OCI-LY7 (cell line): Measurements from ENCODE around the gene NFYC. TPM values are rescaled to one million over a fixed set of nuclear protein-coding genes. Genes with fewer than 3 reads are reported as not detected.

Experiments used
- BruUV-seq: library from RNA; stranded (reverse); fragments of 400-500 nt; replicated peaks from 2 replicates; lab custom pipeline; 2021; lab: Mats Ljungman, UMichigan
- CTCF ChIA-PET: fragments of 300-600 bp; sonication (Branson Sonifier 250); formaldehyde crosslinking; loops from one replicate; lab custom pipeline; 2022; ENCODE audit warnings: antibody characterized with exemption; ENCODE audit not compliant: unreplicated experiment; lab: Charles Lee
- POLR2A ChIA-PET: fragments of 300-600 bp; sonication (Branson Sonifier 250); formaldehyde crosslinking; loops from one replicate; lab custom pipeline; 2022; ENCODE audit warnings: antibody characterized with exemption; lab: Charles Lee
- DNase-seq: peaks from one replicate; pipeline ENCODE4 v3.0.0-alpha.2; 2015; ENCODE audit warnings: low spot score
- H2AFZ ChIP-seq: fragments of 200-600 bp; sonication (generic), shearing (Covaris generic); 2 replicates; pipeline ENCODE4 v1.6.1; 2014; ENCODE audit warnings: mild to moderate bottlenecking, antibody characterized with exemption, low read length, moderate library complexity
- H3K27ac ChIP-seq: fragments of 200-600 bp; sonication (generic); 2 replicates; pipeline ENCODE4 v1.5.1; 2014; ENCODE audit warnings: mixed run types, low read depth, mild to moderate bottlenecking, moderate library complexity, low read length, inconsistent platforms; ENCODE audit not compliant: poor library complexity, severe bottlenecking
- H3K36me3 ChIP-seq: fragments of 200-600 bp; sonication (generic); 2 replicates; pipeline ENCODE4 v1.6.1; 2014; ENCODE audit warnings: mild to moderate bottlenecking, antibody characterized with exemption, low read length, moderate library complexity, mixed read lengths; ENCODE audit not compliant: insufficient read depth
- H3K4me1 ChIP-seq: fragments of 200-600 bp; sonication (generic); 2 replicates; pipeline ENCODE4 v1.5.1; 2014; ENCODE audit warnings: mild to moderate bottlenecking, low read length; ENCODE audit not compliant: insufficient read depth, poor library complexity, severe bottlenecking
- H3K4me2 ChIP-seq: fragments of 200-600 bp; sonication (generic); 2 replicates; pipeline ENCODE4 v1.6.1; 2014; ENCODE audit warnings: mild to moderate bottlenecking, low read length
- H3K4me3 ChIP-seq: fragments of 200-600 bp; sonication (generic); 2 replicates; pipeline ENCODE4 v1.5.1; 2014; ENCODE audit warnings: mild to moderate bottlenecking, low read depth, low read length; ENCODE audit not compliant: poor library complexity, severe bottlenecking
- H3K79me2 ChIP-seq: fragments of 200-600 bp; sonication (generic); 2 replicates; pipeline ENCODE4 v1.6.1; 2016; ENCODE audit warnings: low read depth, mild to moderate bottlenecking, low read length, moderate library complexity, mixed read lengths; ENCODE audit not compliant: insufficient read depth
- H3K9me2 ChIP-seq: fragments of 200-600 bp; sonication (generic); 2 replicates; pipeline ENCODE4 v1.6.1; 2016; ENCODE audit warnings: mild to moderate bottlenecking, low read length, mixed read lengths; ENCODE audit not compliant: insufficient read depth
- H3K9me3 ChIP-seq: fragments of 200-600 bp; sonication (generic); 2 replicates; pipeline ENCODE4 v1.6.1; 2014; ENCODE audit warnings: mild to moderate bottlenecking, mixed run types, low read length, mixed read lengths
- H4K20me1 ChIP-seq: fragments of 200-600 bp; sonication (generic); 2 replicates; pipeline ENCODE4 v1.6.1; 2014; ENCODE audit warnings: mild to moderate bottlenecking, antibody characterized with exemption, low read length, moderate library complexity, mixed read lengths; ENCODE audit not compliant: insufficient read depth
- EZH2phosphoT487 ChIP-seq: fragments of 200-600 bp; sonication (generic); IDR thresholded peaks from 2 replicates; pipeline ENCODE4 v1.6.1; 2018; ENCODE audit warnings: low read depth, borderline replicate concordance, mild to moderate bottlenecking, mixed run types, antibody characterized with exemption, low read length, moderate library complexity, mixed read lengths
- intact Hi-C: fragments of 100-400 bp; cut with micrococcal nuclease; formaldehyde crosslinking; loops from one replicate; pipeline ENCODE4 v1.10.0; 2022; ENCODE audit not compliant: unreplicated experiment
- total RNA-seq, 2 experiments: library from RNA; depleted of rRNA in 1 of 2; stranded (reverse); fragments of >200 nt in 1 of 2; shearing (Covaris generic) in 1 of 2; gene quantifications; 2 replicates each; pipeline ENCODE4 v1.2.3, GENCODE V29; 2014 to 2022
- TF ChIP-seq, protein P1 (sequence below): fragments of 200-600 bp; sonication (generic); conservative IDR thresholded peaks from 2 replicates; pipeline ENCODE4 v1.5.1; 2014; ENCODE audit warnings: mild to moderate bottlenecking, antibody characterized with exemption, low read length, moderate library complexity, mixed read lengths

Gene NFYC
- total RNA-seq, 2 experiments from 2014 or later, result 39.1 to 71.0 TPM

DNA sequence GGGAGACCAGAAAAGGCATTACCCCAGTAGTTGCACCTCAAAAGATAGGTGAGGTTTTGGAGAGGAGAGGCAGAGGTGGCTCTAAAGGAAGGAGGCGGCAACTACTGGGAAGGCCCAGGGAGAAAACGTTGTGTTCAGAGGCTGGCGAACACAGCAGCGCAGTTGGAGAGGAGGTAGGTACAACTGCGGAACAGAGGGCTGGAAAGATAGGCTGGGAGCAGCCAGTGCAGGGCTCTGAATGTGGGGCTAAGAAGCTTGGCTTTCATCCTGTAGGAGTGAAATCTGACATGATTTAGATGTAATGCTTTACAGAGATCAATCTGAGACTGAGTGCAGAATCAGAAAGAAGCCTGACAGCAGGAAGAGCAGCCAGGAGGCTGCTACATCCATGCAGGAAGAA, 39.0 kb upstream of the NFYC start:
- Histone ChIP-seq H4K20me1 (peaks cover 4% of the 10 kb centered on the region; the same call in 1 of the 2 replicates), H3K36me3 (no peaks in the 10 kb centered on the region), H3K9me2 (no peaks in the 10 kb centered on the region), H3K4me1 (no peaks in the 10 kb centered on the region), H3K4me2 (no peak overlapping the region), H3K27ac (no peak overlapping the region), H2AFZ (no peak overlapping the region), H3K79me2 (no peaks in the 10 kb centered on the region), H3K9me3 (no peaks in the 10 kb centered on the region), H3K4me3 (no peak overlapping the region)
- intact Hi-C loops, result no loop called here
- no peak for DNase-seq
- ChIA-PET POLR2A (interaction anchor here (1.5 kb wide), 1 partner anchor 11 kb away, joined by 4 read pairs; no protein-coding TSS in a partner anchor), CTCF (no interaction called here)
- no TSS peak for BruUV-seq
- TF ChIP-seq, protein P1, sequence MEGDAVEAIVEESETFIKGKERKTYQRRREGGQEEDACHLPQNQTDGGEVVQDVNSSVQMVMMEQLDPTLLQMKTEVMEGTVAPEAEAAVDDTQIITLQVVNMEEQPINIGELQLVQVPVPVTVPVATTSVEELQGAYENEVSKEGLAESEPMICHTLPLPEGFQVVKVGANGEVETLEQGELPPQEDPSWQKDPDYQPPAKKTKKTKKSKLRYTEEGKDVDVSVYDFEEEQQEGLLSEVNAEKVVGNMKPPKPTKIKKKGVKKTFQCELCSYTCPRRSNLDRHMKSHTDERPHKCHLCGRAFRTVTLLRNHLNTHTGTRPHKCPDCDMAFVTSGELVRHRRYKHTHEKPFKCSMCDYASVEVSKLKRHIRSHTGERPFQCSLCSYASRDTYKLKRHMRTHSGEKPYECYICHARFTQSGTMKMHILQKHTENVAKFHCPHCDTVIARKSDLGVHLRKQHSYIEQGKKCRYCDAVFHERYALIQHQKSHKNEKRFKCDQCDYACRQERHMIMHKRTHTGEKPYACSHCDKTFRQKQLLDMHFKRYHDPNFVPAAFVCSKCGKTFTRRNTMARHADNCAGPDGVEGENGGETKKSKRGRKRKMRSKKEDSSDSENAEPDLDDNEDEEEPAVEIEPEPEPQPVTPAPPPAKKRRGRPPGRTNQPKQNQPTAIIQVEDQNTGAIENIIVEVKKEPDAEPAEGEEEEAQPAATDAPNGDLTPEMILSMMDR, result no peak

DNA sequence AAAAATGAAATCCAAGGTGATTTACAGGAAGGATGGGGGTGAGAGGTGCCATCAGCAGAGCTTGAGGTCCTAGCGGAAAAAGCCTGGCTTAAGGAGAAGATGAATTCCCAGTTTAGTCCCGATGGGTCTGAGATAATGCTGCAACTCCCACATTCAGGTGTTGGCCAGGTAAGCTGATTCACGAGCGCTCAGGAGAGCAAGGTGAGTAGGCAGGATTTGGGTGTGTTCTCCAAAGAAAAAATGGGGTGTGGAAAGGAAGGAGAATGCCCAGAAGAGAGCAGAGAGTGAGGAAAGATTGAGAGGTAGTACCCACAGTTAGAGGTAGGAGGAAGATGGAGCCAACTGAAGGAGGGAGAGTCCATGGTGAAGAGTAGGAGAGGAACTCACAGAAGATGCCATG, 38.5 kb upstream of the NFYC start:
- no peak for DNase-seq
- Histone ChIP-seq H3K9me3 (no peaks in the 10 kb centered on the region), H2AFZ (no peak overlapping the region), H3K4me1 (no peaks in the 10 kb centered on the region), H3K36me3 (no peaks in the 10 kb centered on the region), H3K9me2 (no peaks in the 10 kb centered on the region), H3K4me3 (no peak overlapping the region), H3K79me2 (no peaks in the 10 kb centered on the region), H3K27ac (no peak overlapping the region), H3K4me2 (no peak overlapping the region), H4K20me1 (peaks cover 4% of the 10 kb centered on the region; the same call in 1 of the 2 replicates)
- CTCF ChIA-PET, result no interaction called here
- no TSS peak for BruUV-seq
- TF ChIP-seq EZH2phosphoT487, result no peak
- TF ChIP-seq, protein P1, result no peak
- intact Hi-C loops, result no loop called here
- POLR2A ChIA-PET, result interaction anchor here (1.5 kb wide), 1 partner anchor 10 kb away, joined by 4 read pairs; no protein-coding TSS in a partner anchor

DNA sequence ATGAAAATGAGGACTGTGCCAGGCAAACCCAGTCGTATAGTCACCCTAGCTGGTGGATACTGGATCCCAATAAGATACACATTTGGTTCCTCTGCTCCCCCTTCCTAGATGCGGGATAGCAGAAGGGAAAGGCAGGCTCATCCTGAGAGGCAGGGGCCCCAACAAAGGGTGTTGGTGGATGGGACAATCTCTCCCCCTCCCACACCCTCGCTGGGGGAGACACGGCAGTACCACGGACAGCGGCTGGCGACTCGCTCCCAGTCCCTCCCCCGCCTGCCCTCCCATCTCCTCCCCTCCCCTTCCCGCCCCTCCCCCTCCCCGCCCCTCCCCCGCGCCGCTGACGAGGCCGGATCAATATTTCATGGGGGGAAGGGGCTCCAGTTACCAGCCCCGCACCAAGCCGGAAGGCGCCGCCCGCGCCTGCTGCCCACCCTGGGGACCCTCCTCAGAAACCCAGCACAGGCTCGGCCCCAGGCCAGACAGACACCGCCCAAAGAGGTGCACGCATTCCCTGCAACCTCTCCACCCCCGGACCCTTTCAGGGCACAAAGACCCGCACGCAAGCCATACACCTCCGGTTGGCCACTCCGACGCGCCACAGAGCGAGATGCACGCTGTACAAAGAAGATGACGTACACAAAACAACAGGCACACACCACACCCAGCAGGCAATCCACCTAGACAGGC, 37.5 kb upstream of the NFYC start:
- Histone ChIP-seq H3K4me2 (no peak overlapping the region), H3K4me1 (no peaks in the 10 kb centered on the region), H2AFZ (no peak overlapping the region), H3K36me3 (peaks cover 9% of the 10 kb centered on the region), H3K9me3 (no peaks in the 10 kb centered on the region), H3K4me3 (no peak overlapping the region), H4K20me1 (peaks cover 7% of the 10 kb centered on the region; the same call in 1 of the 2 replicates), H3K9me2 (no peaks in the 10 kb centered on the region), H3K79me2 (no peaks in the 10 kb centered on the region), H3K27ac (no peak overlapping the region)
- DNase-seq, result no peak
- ChIA-PET CTCF (no interaction called here), POLR2A (no interaction called here)
- TF ChIP-seq, protein P1, result no peak
- no peak for TF ChIP-seq EZH2phosphoT487
- intact Hi-C loops, result no loop called here
- no TSS peak for BruUV-seq
